HEK293T (cell line): Measurements from ENCODE around the gene CHAD.

ENCODE experiments used
- BHLHE40 ChIP-seq: fragments of 450-650 bp; IDR thresholded peaks from 2 replicates; pipeline ENCODE4 v1.6.1; 2016; ENCODE audit warnings: mild to moderate bottlenecking, moderate library complexity, borderline replicate concordance
- FOXM1 ChIP-seq: fragments of 450-650 bp; IDR thresholded peaks from 2 replicates; pipeline ENCODE4 v1.6.1; 2017; ENCODE audit warnings: mild to moderate bottlenecking, borderline replicate concordance
- NFRKB ChIP-seq: fragments of 450-650 bp; IDR thresholded peaks from 2 replicates; pipeline ENCODE4 v1.6.1; 2016; ENCODE audit warnings: mild to moderate bottlenecking, moderate library complexity
- SUZ12 ChIP-seq: fragments of 450-650 bp; IDR thresholded peaks from 2 replicates; pipeline ENCODE4 v1.6.1; 2016; ENCODE audit warnings: mild to moderate bottlenecking
- ZNF384 ChIP-seq: fragments of 450-650 bp; IDR thresholded peaks from 2 replicates; pipeline ENCODE4 v1.6.1; 2016
- TF ChIP-seq, protein P1 (sequence below): fragments of 450-650 bp; IDR thresholded peaks from 2 replicates; pipeline ENCODE4 v1.6.1; 2016

DNA sequence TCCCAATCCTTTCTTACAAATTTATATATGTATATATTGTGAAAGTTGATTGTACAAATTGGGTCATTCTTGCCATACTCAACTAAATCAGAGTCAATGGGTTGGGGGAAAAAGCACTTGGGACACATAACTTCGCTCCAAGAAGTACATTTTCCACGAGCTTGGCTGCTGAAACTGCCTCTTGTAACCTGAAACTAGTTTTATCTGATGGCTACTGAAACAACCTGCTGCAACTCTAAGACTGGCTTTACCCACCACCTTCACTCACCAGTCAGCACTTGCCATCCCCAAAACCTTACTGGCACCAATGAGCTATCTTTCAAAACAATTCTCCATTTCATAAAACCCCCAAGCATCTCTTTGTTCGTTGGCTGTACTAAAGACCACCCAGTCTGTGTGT is 25.1 kb upstream of the CHAD start:
- TF ChIP-seq FOXM1 (no peak), BHLHE40 (no peak), ZNF384 (no peak), NFRKB (no peak), SUZ12 (no peak)
- TF ChIP-seq, protein P1, sequence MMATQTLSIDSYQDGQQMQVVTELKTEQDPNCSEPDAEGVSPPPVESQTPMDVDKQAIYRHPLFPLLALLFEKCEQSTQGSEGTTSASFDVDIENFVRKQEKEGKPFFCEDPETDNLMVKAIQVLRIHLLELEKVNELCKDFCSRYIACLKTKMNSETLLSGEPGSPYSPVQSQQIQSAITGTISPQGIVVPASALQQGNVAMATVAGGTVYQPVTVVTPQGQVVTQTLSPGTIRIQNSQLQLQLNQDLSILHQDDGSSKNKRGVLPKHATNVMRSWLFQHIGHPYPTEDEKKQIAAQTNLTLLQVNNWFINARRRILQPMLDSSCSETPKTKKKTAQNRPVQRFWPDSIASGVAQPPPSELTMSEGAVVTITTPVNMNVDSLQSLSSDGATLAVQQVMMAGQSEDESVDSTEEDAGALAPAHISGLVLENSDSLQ = no peak
